HG02938 (cell line): ENCODE measurements around the gene GSKIP.

Experiments
- ATAC-seq: cut with Tn5 transposase; IDR thresholded peaks from one replicate; pipeline ENCODE4 v1.9.1; 2021; ENCODE audit warnings: mild to moderate bottlenecking, moderate library complexity; ENCODE audit not compliant: unreplicated experiment

The GSKIP gene

DNA sequence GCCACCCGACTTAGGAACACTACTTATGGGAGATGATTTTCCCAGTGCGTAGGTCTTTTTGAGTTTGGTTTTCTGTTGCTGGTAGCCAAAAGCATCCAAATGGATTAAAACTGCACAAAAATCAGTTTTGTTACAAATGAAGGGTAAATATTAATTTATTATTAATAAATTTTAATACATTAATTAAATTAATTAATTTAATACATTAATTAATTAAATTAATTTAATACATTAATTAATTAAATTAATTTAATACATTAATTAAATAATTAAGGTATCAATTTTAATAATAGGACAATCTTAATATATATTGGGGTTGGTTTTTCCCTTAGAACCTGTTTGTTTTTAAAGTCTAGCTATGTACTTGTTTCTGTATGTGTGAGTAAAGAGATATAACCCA lies 52.2 kb downstream of the GSKIP start:
- no peak for ATAC-seq

- no peak for ATAC-seq
Observed at GRCh38 chr14:96416292-96416691, 53.0 kb downstream of the GSKIP start.

DNA sequence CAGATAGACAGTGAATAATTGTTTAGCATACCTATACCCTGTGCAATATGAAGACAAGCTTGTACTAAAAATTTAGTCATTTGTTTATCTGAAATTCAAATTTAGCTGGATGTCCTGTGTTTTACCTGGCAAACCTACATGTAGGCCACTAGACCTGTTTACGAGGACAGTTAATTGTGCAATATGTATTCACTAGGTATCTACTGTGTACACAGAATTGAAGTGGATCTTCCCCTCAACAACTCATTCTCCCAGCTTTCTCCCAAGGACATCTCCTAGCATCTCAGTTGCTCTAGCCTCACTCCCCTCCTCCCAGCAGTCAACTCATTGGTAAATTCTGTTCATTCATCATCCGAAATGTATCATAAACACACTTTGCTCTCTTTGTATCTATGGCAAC lies 53.9 kb downstream of the GSKIP start:
- ATAC-seq, result no peak

DNA sequence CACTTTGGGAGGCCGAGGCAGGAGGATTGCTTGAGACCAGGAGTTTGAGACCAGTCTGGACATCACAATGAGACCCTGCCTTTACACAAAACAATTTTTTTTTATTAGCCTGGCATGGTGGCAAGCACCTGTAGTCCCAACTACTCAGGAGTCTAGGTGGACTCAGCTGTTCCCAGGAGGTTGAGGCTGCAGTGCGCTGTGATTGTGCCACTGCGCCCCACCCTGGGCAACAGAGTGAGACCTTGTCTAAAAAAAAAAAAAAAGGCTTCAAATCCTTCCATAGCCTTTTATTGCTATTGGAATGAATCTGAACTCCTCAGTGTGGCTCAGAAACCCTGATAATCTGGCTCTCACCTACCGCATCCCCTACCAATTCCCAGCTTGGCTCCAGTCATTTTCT lies 54.7 kb downstream of the GSKIP start:
- ATAC-seq, result no peak

DNA sequence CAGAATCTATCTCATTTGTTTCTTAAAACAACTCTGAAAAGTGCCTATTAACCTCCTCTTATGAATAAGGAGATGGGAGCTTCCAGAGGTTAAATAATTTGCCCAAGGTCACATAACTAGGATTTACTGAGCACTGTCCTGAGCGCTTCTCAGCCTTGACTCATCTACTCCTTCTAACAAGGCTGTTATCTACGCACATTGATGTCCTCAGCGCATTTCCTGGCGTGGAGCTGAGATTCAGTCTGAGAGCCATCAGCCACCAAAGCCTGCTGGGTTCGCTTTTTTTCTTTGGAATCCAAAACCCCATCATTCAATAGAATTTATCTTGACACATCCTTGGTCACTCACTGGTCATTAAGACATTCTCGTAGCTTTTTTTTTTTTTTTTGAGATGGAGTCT lies 57.9 kb downstream of the GSKIP start:
- no peak for ATAC-seq

DNA sequence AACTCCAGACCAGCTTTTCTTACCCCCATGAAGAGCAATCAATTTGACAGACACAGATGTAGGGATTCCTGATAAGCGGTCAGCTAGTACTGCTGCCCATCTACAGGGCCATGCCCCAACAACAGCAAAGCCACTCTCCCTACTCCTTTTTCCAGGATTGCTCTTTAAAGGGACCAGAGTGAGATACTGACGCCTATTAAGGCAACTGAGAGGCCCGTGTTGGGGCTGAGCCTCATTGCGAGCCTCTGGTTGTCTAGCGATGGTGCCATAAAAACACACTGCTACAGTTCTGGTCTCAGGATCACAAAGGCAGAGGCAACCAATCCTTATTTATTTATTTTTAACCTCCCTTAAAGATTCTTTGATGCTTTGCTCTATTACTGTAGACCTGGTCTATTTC lies 59.7 kb downstream of the GSKIP start:
- ATAC-seq, result no peak

- no peak for ATAC-seq
Observed at GRCh38 chr14:96423446-96424108, 60.3 kb downstream of the GSKIP start.

GRCh38 chr14:96424109-96424989 lies 61.0 kb downstream of the GSKIP start:
- peak; percentile 86 for ATAC-seq

- ATAC-seq, result no peak
Observed at GRCh38 chr14:96434040-96434439, 70.7 kb downstream of the GSKIP start.
